Mucosa of descending colon (tissue), 3 donors: Measurements from ENCODE around the gene COA1. TPM values are rescaled to one million over a fixed set of nuclear protein-coding genes. Genes with fewer than 3 reads are reported as not detected.

ENCODE experiments used
- ATAC-seq: fragments of 200-7000 bp; cut with Tn5 transposase; one replicate; pipeline ENCODE4 v1.9.1; 2020; ENCODE audit warnings: mild to moderate bottlenecking, moderate library complexity
- DNase-seq, 3 donors: peaks; one replicate each; pipeline ENCODE4 v3.0.0-alpha.2; 2020
- H3K36me3 ChIP-seq: fragments of 200-600 bp; one replicate; pipeline ENCODE4 v1.8.0; 2021; ENCODE audit warnings: low read depth, mild to moderate bottlenecking
- H3K4me1 ChIP-seq: fragments of 200-600 bp; one replicate; pipeline ENCODE4 v1.8.0; 2021; ENCODE audit warnings: low read depth, mild to moderate bottlenecking
- H3K4me3 ChIP-seq: fragments of 200-600 bp; one replicate; pipeline ENCODE4 v1.8.0; 2021; ENCODE audit warnings: mild to moderate bottlenecking
- H3K9me3 ChIP-seq: fragments of 200-600 bp; one replicate; pipeline ENCODE4 v1.8.0; 2021; ENCODE audit warnings: mild to moderate bottlenecking
- CTCF ChIP-seq: fragments of 200-600 bp; IDR thresholded peaks from one replicate; pipeline ENCODE4 v1.8.0; 2022; ENCODE audit warnings: antibody characterized with exemption, mild to moderate bottlenecking
- intact Hi-C, 2 donors: fragments of 100-400 bp; cut with DNase I in 1 of 2; cut with micrococcal nuclease in 1 of 2; formaldehyde crosslinking; loops; one replicate each; pipeline versions ENCODE4 v1.11.0 to v1.11.1; 2022; cut with DNase I, micrococcal nuclease
- total RNA-seq, 3 donors: library from RNA; stranded (reverse); fragmentation: NEBNext Ultra II Directional in 2 of 3; extraction: Animal tissue kit (Norgen Biotek cat#: 25700) in 2 of 3; gene quantifications; one replicate each; pipeline versions ENCODE4 v1.2.1 to v1.2.4, GENCODE V29; 2021 to 2023
- donor health status: DM: no; HTN: no; CAD: no; lungs with moderate emphysema.
- donor health status: DM: no; HTN: no; CAD: no.
- donor health status: DM: no; HTN: yes; CAD: no.

The COA1 gene
- total RNA-seq, 3 donors from 2014 or later: 35.1 to 42.1 (median 38.8) TPM

- Histone ChIP-seq H3K9me3 (no peaks in the 10 kb centered on the region), H3K36me3 (no peaks in the 10 kb centered on the region), H3K4me3 (no peak overlapping the region), H3K4me1 (peaks cover 7% of the 10 kb centered on the region)
- intact Hi-C loops: no loop called here
- no peak for TF ChIP-seq CTCF
- no peak for DNase-seq
- ATAC-seq: no peak
These were observed 34.0 kb downstream of the COA1 start for GRCh38 chr7:43695365-43695764.

GRCh38 chr7:43694399-43694748 is 34.9 kb downstream of the COA1 start:
- no peaks in the 10 kb centered on the region for H3K9me3 ChIP-seq
- intact Hi-C loops: no loop called here
- H3K36me3 ChIP-seq: no peaks in the 10 kb centered on the region
- no peak overlapping the region for H3K4me3 ChIP-seq
- TF ChIP-seq CTCF: no peak
- peaks cover 7% of the 10 kb centered on the region for H3K4me1 ChIP-seq
- no peak for DNase-seq
- ATAC-seq: no peak

GRCh38 chr7:43693687-43694398 is 35.5 kb downstream of the COA1 start:
- Histone ChIP-seq H3K4me1 (peaks cover 7% of the 10 kb centered on the region), H3K36me3 (no peaks in the 10 kb centered on the region), H3K4me3 (no peak overlapping the region), H3K9me3 (no peaks in the 10 kb centered on the region)
- DNase-seq: no peak
- peak; percentile 37 for ATAC-seq
- intact Hi-C loops: no loop called here
- no peak for TF ChIP-seq CTCF

GRCh38 chr7:43692582-43693373 is 36.5 kb downstream of the COA1 start:
- H3K4me1 ChIP-seq: peaks cover 7% of the 10 kb centered on the region
- H3K36me3 ChIP-seq: no peaks in the 10 kb centered on the region
- no peak overlapping the region for H3K4me3 ChIP-seq
- intact Hi-C loops: no loop called here
- TF ChIP-seq CTCF: no peak
- H3K9me3 ChIP-seq: no peaks in the 10 kb centered on the region
- DNase-seq: no peak
- ATAC-seq: peak; percentile 23

GRCh38 chr7:43691611-43692010 is 37.7 kb downstream of the COA1 start:
- Histone ChIP-seq H3K36me3 (no peaks in the 10 kb centered on the region), H3K4me3 (no peak overlapping the region), H3K9me3 (no peaks in the 10 kb centered on the region), H3K4me1 (peaks cover 7% of the 10 kb centered on the region)
- intact Hi-C loops: no loop called here
- ATAC-seq (no peak), DNase-seq (no peak)
- TF ChIP-seq CTCF: no peak
